Effector memory CD8-positive, alpha-beta T cell (primary cell): ENCODE measurements around the gene FCF1.
"Not testable (repeated sequence)": the region's sequence is repeated elsewhere in the genome, so short reads cannot be mapped to it uniquely, and the experiment has no call there.

Experiments used
- ATAC-seq: fragments of 150-1000 bp; cut with Tn5 transposase; replicated peaks from 2 replicates; pipeline ENCODE4 v1.10.0; 2021; ENCODE audit warnings: mild to moderate bottlenecking, moderate library complexity
- DNase-seq, 3 experiments: peaks; one replicate each; pipeline ENCODE4 v3.0.0; 2021
- H3K27ac Mint-ChIP-seq, 2 donors: one replicate each; pipeline ENCODE4 v1.8.0; 2022; ENCODE audit warnings: mild to moderate bottlenecking in 2 of 2, mixed read lengths in 2 of 2, moderate library complexity in 2 of 2
- H3K27me3 Mint-ChIP-seq, 2 donors: one replicate each; pipeline ENCODE4 v1.8.0; 2022; ENCODE audit warnings: mixed read lengths in 2 of 2
- H3K36me3 Mint-ChIP-seq: one replicate; pipeline ENCODE4 v1.8.0; 2022; ENCODE audit warnings: mild to moderate bottlenecking, moderate library complexity, mixed read lengths; ENCODE audit not compliant: insufficient read depth
- H3K4me1 Mint-ChIP-seq, 2 donors: one replicate each; pipeline ENCODE4 v1.8.0; 2022; ENCODE audit warnings: low read depth in 2 of 2, mixed read lengths in 2 of 2
- H3K4me3 Mint-ChIP-seq, 2 donors: one replicate each; pipeline ENCODE4 v1.8.0; 2022; ENCODE audit warnings: mild to moderate bottlenecking in 2 of 2, mixed read lengths in 2 of 2, moderate library complexity in 2 of 2
- H3K9me3 Mint-ChIP-seq, 2 donors: one replicate each; pipeline ENCODE4 v1.8.0; 2022; ENCODE audit warnings: mixed read lengths in 2 of 2

Gene FCF1

DNA sequence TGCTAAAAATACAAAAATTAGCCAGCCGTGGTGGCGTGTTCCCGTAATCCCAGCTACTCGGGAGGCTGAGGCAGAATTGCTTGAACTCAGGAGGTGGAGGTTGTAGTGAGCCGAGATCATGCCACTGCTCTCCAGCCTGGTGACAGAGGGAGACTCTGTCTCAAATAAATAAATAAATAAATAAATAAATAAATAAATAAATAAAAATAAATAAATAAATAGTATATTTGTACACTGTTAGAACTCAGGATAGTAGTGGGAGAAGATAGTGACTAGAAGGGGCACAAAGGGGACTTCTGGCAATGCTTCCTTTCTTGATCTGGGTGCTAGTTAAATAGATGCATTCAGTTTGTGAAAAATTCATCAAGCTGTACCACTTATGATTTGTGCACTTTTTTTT is 45.6 kb downstream of the FCF1 start:
- not testable (repeated sequence) for H3K4me3 Mint-ChIP-seq, H3K27me3 Mint-ChIP-seq, ATAC-seq, H3K27ac Mint-ChIP-seq, H3K9me3 Mint-ChIP-seq, H3K4me1 Mint-ChIP-seq, DNase-seq, H3K36me3 Mint-ChIP-seq

DNA sequence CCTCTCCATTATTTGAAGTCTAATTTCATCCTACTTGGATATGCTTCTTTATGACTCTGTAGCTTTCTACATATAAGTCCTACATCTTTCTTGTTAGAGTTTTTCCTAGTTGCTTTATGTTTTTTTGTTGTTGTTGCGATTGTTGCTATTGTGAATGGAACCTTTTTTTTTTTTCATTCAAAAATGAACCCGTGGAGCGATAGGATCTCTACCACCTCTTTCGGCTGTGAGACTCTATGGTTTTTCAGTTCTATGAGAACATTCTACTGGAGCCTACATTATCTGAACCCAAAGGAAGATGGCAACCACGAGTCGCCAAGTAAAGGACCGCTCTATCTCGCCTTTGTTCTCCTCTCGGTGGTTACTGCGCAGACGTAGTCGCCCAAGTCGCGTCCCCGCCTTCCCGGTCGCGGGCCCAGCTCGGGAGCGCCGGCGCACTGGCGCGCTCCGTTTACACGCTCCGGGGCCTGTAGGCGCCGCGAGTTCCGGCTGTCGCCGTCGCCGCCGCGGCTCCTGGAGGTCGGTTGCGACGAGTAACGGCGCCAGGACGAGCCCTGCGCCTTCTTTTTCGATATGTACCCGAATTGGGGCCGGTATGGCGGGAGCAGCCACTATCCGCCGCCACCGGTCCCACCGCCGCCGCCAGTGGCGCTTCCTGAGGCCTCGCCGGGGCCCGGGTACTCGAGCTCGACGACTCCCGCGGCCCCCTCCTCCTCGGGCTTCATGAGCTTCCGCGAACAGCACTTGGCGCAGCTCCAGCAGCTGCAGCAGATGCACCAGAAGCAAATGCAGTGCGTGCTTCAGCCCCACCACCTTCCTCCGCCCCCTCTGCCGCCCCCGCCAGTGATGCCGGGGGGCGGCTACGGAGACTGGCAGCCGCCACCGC is 50.2 kb downstream of the FCF1 start, which contains the start of gene YLPM1:
Gene YLPM1 (plus strand): TSS at position 400 of the 886 bp plus-strand sequence. CDS start 174 bp downstream, at position 574.
- H3K9me3 Mint-ChIP-seq = no peaks in the 10 kb centered on the region
- H3K4me1 Mint-ChIP-seq = peaks cover 32 to 47% of the 10 kb centered on the region in 2 donors
- H3K4me3 Mint-ChIP-seq = peak within 1 kb of the TSS; percentile 97 to 98
- peak within 1 kb of the TSS; percentile 94 to 99 for H3K27ac Mint-ChIP-seq
- peaks cover 16% of the 10 kb centered on the region for H3K36me3 Mint-ChIP-seq
- ATAC-seq (peak; percentile 88), DNase-seq (peak; percentile 92 to 94 (median 93))
- H3K27me3 Mint-ChIP-seq = no peaks in the 10 kb centered on the region

DNA sequence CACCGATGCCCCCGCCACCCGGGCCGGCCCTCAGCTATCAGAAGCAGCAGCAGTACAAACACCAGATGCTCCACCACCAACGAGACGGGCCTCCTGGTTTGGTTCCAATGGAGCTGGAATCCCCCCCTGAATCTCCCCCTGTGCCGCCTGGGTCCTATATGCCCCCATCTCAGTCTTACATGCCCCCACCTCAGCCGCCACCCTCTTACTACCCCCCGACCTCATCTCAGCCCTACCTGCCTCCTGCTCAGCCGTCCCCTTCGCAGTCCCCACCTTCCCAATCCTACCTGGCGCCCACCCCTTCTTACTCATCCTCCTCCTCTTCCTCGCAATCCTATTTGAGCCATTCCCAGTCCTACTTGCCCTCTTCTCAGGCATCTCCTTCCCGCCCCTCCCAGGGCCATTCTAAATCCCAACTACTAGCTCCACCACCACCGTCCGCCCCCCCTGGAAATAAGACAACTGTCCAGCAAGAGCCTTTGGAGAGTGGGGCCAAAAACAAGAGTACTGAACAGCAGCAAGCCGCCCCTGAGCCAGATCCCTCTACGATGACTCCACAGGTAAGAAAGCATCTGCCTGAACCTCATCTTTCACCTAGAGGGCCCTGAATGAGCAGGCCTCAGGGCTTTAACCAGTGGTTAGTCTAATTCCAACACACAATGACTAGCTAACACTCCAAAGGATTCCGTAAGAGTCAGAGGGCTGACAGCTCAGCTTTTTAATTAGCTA is 51.0 kb downstream of the FCF1 start:
- ATAC-seq (no peak), DNase-seq (no peak)

DNA sequence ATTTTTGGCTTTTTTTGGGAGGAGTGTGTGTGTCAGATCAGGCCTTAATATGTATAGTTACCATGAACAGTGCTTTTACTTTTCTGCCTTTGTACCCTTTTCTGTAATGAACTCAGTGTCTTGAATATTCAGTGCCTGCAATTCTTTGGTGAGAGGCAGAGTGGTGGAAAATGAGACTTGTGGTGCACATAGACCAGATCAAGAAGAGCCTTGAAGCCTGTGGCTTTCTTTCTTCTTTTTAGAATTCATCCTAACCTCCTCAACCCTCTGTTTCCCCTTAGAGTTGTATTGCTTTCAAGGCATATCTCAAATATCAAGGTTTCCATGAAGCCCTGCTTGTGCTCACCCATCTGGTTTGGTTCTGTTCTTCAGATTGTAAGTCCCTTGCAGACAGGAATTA is 52.8 kb downstream of the FCF1 start:
- peak overlapping the region; percentile 97 to 98 for H3K4me3 Mint-ChIP-seq
- no peaks in the 10 kb centered on the region for H3K9me3 Mint-ChIP-seq
- DNase-seq = no peak
- H3K27me3 Mint-ChIP-seq = no peaks in the 10 kb centered on the region
- ATAC-seq = no peak
- H3K27ac Mint-ChIP-seq = peak overlapping the region; percentile 33 to 94
- peaks cover 16% of the 10 kb centered on the region for H3K36me3 Mint-ChIP-seq
- H3K4me1 Mint-ChIP-seq = peaks cover 34 to 56% of the 10 kb centered on the region in 2 donors

More for the DNA sequence above, 51.0 kb downstream of the FCF1 start:
- H3K4me3 Mint-ChIP-seq = peak overlapping the region; percentile 97 to 98
- H3K9me3 Mint-ChIP-seq = no peaks in the 10 kb centered on the region
- peaks cover 32 to 53% of the 10 kb centered on the region in 2 donors for H3K4me1 Mint-ChIP-seq
- peak overlapping the region; percentile 94 to 99 for H3K27ac Mint-ChIP-seq
- peaks cover 16% of the 10 kb centered on the region for H3K36me3 Mint-ChIP-seq
- H3K27me3 Mint-ChIP-seq = no peaks in the 10 kb centered on the region

DNA sequence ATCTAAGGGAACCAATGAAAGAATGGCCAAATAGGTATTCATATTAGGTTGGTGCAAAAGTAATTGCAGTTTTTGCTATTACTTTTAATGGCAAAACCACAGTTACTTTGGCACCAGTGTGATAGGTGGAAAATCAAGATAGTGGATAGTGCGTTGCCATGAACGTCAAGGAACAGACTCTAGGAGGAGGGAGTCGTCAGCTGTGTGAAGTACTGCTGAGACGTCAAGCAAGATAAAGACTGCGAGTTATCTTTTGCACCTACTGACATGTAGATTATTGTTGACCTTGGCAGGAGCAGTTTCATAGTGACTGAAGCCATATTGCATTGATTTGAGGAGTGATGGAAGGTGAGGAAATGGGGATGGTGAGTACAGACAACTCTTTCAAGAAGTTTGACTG is 58.5 kb downstream of the FCF1 start:
- H3K9me3 Mint-ChIP-seq = no peaks in the 10 kb centered on the region
- H3K36me3 Mint-ChIP-seq = peaks cover 15% of the 10 kb centered on the region
- H3K27ac Mint-ChIP-seq = peak overlapping the region in 1 of 2 donors; percentile 6
- DNase-seq (no peak), ATAC-seq (no peak)
- H3K4me1 Mint-ChIP-seq = peaks cover 21 to 43% of the 10 kb centered on the region in 2 donors
- no peak overlapping the region for H3K4me3 Mint-ChIP-seq
- H3K27me3 Mint-ChIP-seq = no peaks in the 10 kb centered on the region

DNA sequence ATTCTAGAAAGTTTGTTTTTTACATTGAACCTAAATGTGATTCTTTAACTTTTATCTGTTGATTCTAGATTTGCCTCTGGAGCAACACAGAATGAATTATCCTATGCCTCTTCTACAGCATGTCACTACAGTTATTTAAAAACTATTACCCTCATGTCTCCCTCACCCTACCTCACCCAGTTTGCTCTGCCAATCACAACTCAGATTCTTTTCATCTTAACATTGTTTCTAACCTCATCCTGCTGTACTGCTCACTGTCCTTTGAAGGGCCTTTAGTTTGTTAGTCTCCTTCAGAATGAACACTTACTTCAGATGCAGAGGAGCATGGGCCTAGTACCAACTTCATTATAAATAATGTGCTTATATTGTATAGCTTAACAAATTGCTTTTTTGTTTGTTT is 71.7 kb downstream of the FCF1 start:
- no peak overlapping the region for H3K4me3 Mint-ChIP-seq
- no peaks in the 10 kb centered on the region for H3K27me3 Mint-ChIP-seq
- DNase-seq (no peak), ATAC-seq (no peak)
- peaks cover 9 to 15% of the 10 kb centered on the region in 2 donors for H3K4me1 Mint-ChIP-seq
- no peaks in the 10 kb centered on the region for H3K9me3 Mint-ChIP-seq
- peak overlapping the region in 1 of 2 donors; percentile 51 for H3K27ac Mint-ChIP-seq
- peaks cover 75% of the 10 kb centered on the region for H3K36me3 Mint-ChIP-seq

DNA sequence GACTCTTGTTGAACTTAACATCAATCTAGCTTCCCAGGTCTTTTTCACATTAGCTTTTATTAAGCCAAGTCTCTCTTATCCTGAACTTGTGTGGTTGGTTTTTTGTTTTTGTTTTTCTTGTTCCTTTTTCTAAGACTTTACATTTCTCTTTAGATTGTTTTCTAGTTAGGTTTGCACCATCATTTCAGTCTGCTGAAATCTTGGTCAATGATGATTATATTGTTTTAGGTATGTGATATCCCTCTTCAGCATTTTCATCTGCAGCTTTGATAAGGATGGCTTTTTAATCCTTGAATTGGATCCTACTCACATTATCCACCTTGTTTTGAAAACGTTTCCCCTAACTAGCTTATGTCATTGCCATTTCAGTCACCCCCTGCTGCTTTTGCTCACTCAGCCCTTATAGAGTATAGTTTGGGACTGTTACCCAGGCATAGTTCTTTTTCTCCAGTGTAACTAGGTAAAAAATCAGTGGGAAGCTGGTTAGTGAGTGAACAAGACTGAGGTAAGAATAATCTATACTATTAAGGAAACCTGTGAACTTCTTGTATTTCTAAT is 72.2 kb downstream of the FCF1 start:
- Mint-ChIP-seq H3K36me3 (peaks cover 72% of the 10 kb centered on the region), H3K4me1 (peaks cover 9 to 15% of the 10 kb centered on the region in 2 donors), H3K9me3 (no peaks in the 10 kb centered on the region), H3K27me3 (no peaks in the 10 kb centered on the region), H3K4me3 (no peak overlapping the region), H3K27ac (peak overlapping the region; percentile 51 to 81)
- no peak for DNase-seq
- ATAC-seq = no peak

DNA sequence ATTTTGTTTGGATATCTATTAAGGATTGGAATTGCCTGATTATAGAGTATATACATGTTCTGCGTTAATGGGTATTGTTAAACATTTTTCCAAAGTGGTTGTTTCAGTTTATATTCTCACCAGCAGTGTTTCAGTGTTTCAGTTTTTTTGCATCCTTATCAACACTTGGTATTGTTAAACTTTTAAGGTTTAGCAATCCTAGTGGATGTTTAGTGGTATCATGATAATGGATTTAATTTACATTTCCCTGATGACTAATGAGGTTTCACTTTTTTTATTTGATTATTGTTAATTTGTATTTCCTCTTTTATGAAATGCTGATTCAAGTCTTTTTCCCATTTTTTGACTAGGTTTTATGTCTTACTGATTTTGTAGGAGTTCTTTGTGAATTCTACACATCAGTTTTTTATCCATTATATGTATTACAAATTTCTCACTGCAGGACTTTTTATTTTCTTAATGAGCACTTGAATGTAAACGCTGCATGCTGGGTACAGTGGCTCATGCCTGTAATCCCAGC is 73.9 kb downstream of the FCF1 start:
- no peaks in the 10 kb centered on the region for H3K27me3 Mint-ChIP-seq
- no peaks in the 10 kb centered on the region for H3K9me3 Mint-ChIP-seq
- H3K4me3 Mint-ChIP-seq = no peak overlapping the region
- peak overlapping the region in 1 of 2 donors; percentile 54 for H3K27ac Mint-ChIP-seq
- peaks cover 65% of the 10 kb centered on the region for H3K36me3 Mint-ChIP-seq
- H3K4me1 Mint-ChIP-seq = peaks cover 14 to 17% of the 10 kb centered on the region in 2 donors
- ATAC-seq = no peak
- DNase-seq = no peak
